Astrocyte of the cerebellum (primary cell): ENCODE measurements around the gene RAC3.
A peak's percentile ranks its signal among the peaks of the same experiment; 100 is the strongest.

ENCODE experiments used
- DNase-seq: peaks from one replicate; pipeline ENCODE4 v3.0.0-alpha.2; 2011; ENCODE audit warnings: low read depth
- H3K4me3 ChIP-seq: 2 replicates; pipeline ENCODE4 v1.5.1; 2011; ENCODE audit warnings: mild to moderate bottlenecking, low read depth, low read length, moderate library complexity
- CTCF ChIP-seq: IDR thresholded peaks from 2 replicates; pipeline ENCODE4 v1.5.1; 2012; ENCODE audit warnings: low read length, low read depth, moderate library complexity, mild to moderate bottlenecking; ENCODE audit errors: missing control alignments
- in situ Hi-C: cut with HindIII; loops from 2 replicates; pipeline ENCODE4 v1.10.0; 2017; ENCODE audit warnings: low sequenced_read_pairs

RAC3 gene

GRCh38 chr17:81999976-82000802, 31.3 kb upstream of the RAC3 start:
- DNase-seq, result no peak
- no peak overlapping the region for H3K4me3 ChIP-seq
- in situ Hi-C loops, result no loop called here
- TF ChIP-seq CTCF, result no peak

- in situ Hi-C loops, result no loop called here
- DNase-seq, result no peak
These were observed 30.5 kb upstream of the RAC3 start for GRCh38 chr17:82000803-82001570.

GRCh38 chr17:82001571-82002056, 29.9 kb upstream of the RAC3 start:
- in situ Hi-C loops, result no loop called here
- no peak overlapping the region for H3K4me3 ChIP-seq
- TF ChIP-seq CTCF, result no peak
- no peak for DNase-seq

More at GRCh38 chr17:82000803-82001570, 30.5 kb upstream of the RAC3 start:
- TF ChIP-seq CTCF, result no peak
- H3K4me3 ChIP-seq, result no peak overlapping the region

- peak; percentile 83 for DNase-seq
- in situ Hi-C loops, result no loop called here
- no peak for TF ChIP-seq CTCF
- no peak overlapping the region for H3K4me3 ChIP-seq
These were observed 27.8 kb upstream of the RAC3 start for GRCh38 chr17:82003411-82004381.

GRCh38 chr17:82004517-82005455, 26.7 kb upstream of the RAC3 start:
- DNase-seq, result no peak
- no peak for TF ChIP-seq CTCF
- H3K4me3 ChIP-seq, result no peak overlapping the region
- in situ Hi-C loops, result no loop called here
